Naive thymus-derived CD4-positive, alpha-beta T cell (primary cell): ENCODE data around the gene NUP153. TPM values are rescaled to one million over a fixed set of nuclear protein-coding genes. Genes with fewer than 3 reads are reported as not detected.

Experiments
- ATAC-seq: fragments of 150-1000 bp; cut with Tn5 transposase; 2 replicates; pipeline ENCODE4 v1.10.0; 2021; ENCODE audit warnings: mild to moderate bottlenecking, moderate library complexity
- CTCF ChIA-PET: fragments of 350-600 bp; sonication (Branson Sonifier 250); formaldehyde crosslinking; loops from one replicate; lab custom pipeline; 2021; ENCODE audit warnings: antibody characterized with exemption; lab: Charles Lee
- POLR2A ChIA-PET: fragments of 350-600 bp; sonication (Branson Sonifier 250); formaldehyde crosslinking; loops from one replicate; lab custom pipeline; 2021; ENCODE audit warnings: antibody characterized with exemption, inconsistent platforms; lab: Charles Lee
- DNase-seq, 9 donors: peaks; one replicate each; pipeline versions ENCODE4 v3.0.0 to v3.0.0-alpha.2; 2020 to 2022; ENCODE audit warnings: mixed read lengths in 1 of 9
- H3K27ac ChIP-seq: one replicate; pipeline ENCODE4 v1.7.0; 2013; ENCODE audit warnings: mild to moderate bottlenecking, low read depth, low read length, moderate library complexity
- H3K27me3 ChIP-seq, 2 donors: one replicate each; pipeline ENCODE4 v1.7.0; 2013; ENCODE audit warnings: low read length in 2 of 2, mild to moderate bottlenecking in 2 of 2, moderate library complexity in 2 of 2; ENCODE audit not compliant: control insufficient read depth in 2 of 2, insufficient read depth in 2 of 2
- H3K36me3 ChIP-seq, 3 experiments: 1 replicate in 2 of 3; 2 replicates in 1 of 3; pipeline ENCODE4 v1.7.0; 2013; ENCODE audit warnings: low read length in 3 of 3, mild to moderate bottlenecking in 3 of 3, moderate library complexity in 1 of 3; ENCODE audit not compliant: insufficient read depth in 3 of 3, control insufficient read depth in 2 of 3
- H3K4me1 ChIP-seq, 2 donors: one replicate each; pipeline ENCODE4 v1.7.0; 2013; ENCODE audit warnings: low read length in 2 of 2, mild to moderate bottlenecking in 2 of 2, moderate library complexity in 1 of 2; ENCODE audit not compliant: control insufficient read depth in 2 of 2, insufficient read depth in 2 of 2
- H3K4me3 ChIP-seq: 2 replicates; pipeline ENCODE4 v1.7.0; 2013; ENCODE audit warnings: mild to moderate bottlenecking, low read length
- H3K9me3 ChIP-seq, 3 experiments: 1 replicate in 2 of 3; 2 replicates in 1 of 3; pipeline ENCODE4 v1.7.0; 2013; ENCODE audit warnings: low read length in 3 of 3; ENCODE audit not compliant: control insufficient read depth in 2 of 3
- H3K27ac Mint-ChIP-seq, 9 donors: one replicate each; pipeline ENCODE4 v1.8.0; 2020 to 2022; ENCODE audit warnings: mixed read lengths in 9 of 9, mild to moderate bottlenecking in 8 of 9, moderate library complexity in 5 of 9, inconsistent platforms in 2 of 9
- H3K27me3 Mint-ChIP-seq, 5 donors: one replicate each; pipeline ENCODE4 v1.8.0; 2021 to 2022; ENCODE audit warnings: mixed read lengths in 5 of 5, mild to moderate bottlenecking in 1 of 5
- H3K36me3 Mint-ChIP-seq, 5 donors: one replicate each; pipeline ENCODE4 v1.8.0; 2020 to 2022; ENCODE audit warnings: mixed read lengths in 5 of 5, mild to moderate bottlenecking in 3 of 5, inconsistent platforms in 1 of 5
- H3K4me1 Mint-ChIP-seq, 7 donors: one replicate each; pipeline ENCODE4 v1.8.0; 2020 to 2022; ENCODE audit warnings: mixed read lengths in 7 of 7, mild to moderate bottlenecking in 3 of 7, inconsistent platforms in 1 of 7
- H3K4me3 Mint-ChIP-seq, 10 donors: one replicate each; pipeline ENCODE4 v1.8.0; 2020 to 2022; ENCODE audit warnings: mild to moderate bottlenecking in 10 of 10, mixed read lengths in 10 of 10, moderate library complexity in 6 of 10, inconsistent platforms in 2 of 10
- H3K9me3 Mint-ChIP-seq, 11 donors: one replicate each; pipeline ENCODE4 v1.8.0; 2020 to 2022; ENCODE audit warnings: mixed read lengths in 11 of 11, mild to moderate bottlenecking in 4 of 11, inconsistent platforms in 1 of 11, moderate library complexity in 1 of 11
- intact Hi-C, 2 donors: fragments of 100-400 bp; cut with micrococcal nuclease; formaldehyde crosslinking; loops; one replicate each; pipeline ENCODE4 v1.15.1; 2023
- polyA plus RNA-seq, 2 donors: library from polyadenylated mRNA; unstranded; fragments of 300-500 nt; fragmentation: Illumina TruSeq; gene quantifications; one replicate each; pipeline ENCODE4 v1.2.3, GENCODE V29; 2021
- total RNA-seq, 6 experiments: library from RNA in 5 of 6; stranded (reverse) in 5 of 6; gene quantifications; 1 replicate in 5 of 6; 2 replicates in 1 of 6; pipeline ENCODE4 v1.2.3 and lab custom pipeline; 2021 to 2026

Gene NUP153
- total and polyA plus RNA-seq, 7 experiments from 2014 or later = 2.5 to 90.9 (median 48.7) TPM

GRCh38 chr6:17656644-17657043 lies 50.1 kb downstream of the NUP153 start:
- POLR2A ChIA-PET = no interaction called here
- H3K27ac Mint-ChIP-seq = peak overlapping the region in 2 of 9 donors; percentile 37 to 59
- peaks cover 3 to 33% (median 12%) of the 10 kb centered on the region in 7 donors for H3K4me1 Mint-ChIP-seq
- no peaks in the 10 kb centered on the region for H3K27me3 Mint-ChIP-seq
- no peak overlapping the region for H3K4me3 ChIP-seq
- no peaks in the 10 kb centered on the region for H3K9me3 Mint-ChIP-seq
- CTCF ChIA-PET = no interaction called here
- H3K4me3 Mint-ChIP-seq = no peak overlapping the region
- intact Hi-C loops = loop anchor here in 1 of 2 donors (10.0 kb wide), 1 partner anchor 48 kb away; the partner anchor contains the start of gene NUP153
- ATAC-seq (no peak), DNase-seq (no peak)
- no peaks in the 10 kb centered on the region for H3K9me3 ChIP-seq
- no peaks in the 10 kb centered on the region for H3K27me3 ChIP-seq
- peaks cover 0 to 63% (median 6%) of the 10 kb centered on the region in 3 experiments for H3K36me3 ChIP-seq
- peaks cover 0 to 64% (median 35%) of the 10 kb centered on the region in 5 donors for H3K36me3 Mint-ChIP-seq
- H3K27ac ChIP-seq = no peak overlapping the region
- peaks cover 0 to 4% of the 10 kb centered on the region in 2 donors for H3K4me1 ChIP-seq

DNA sequence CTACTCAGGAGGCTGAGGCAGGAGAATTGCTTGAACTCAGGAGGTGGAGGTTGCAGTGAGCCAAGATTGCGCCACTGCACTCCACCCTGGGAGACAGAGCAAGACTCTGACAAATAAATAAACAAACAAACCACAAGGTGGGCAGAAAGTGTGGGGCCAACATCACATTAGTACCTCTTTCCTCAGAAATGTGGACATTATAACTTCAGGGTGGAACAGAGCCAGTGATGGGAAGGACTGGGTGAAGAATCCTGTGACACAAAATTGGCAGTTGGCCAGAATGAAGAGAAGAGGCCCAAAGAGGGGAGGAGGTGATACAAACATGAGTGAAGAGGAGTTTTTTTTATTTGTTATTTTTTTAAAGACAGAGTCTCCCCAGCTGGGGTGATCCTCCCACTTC lies 50.6 kb downstream of the NUP153 start:
- H3K27me3 Mint-ChIP-seq = no peaks in the 10 kb centered on the region
- DNase-seq (no peak), ATAC-seq (no peak)
- Histone ChIP-seq H3K4me3 (no peak overlapping the region), H3K27me3 (no peaks in the 10 kb centered on the region), H3K4me1 (peaks cover 0 to 4% of the 10 kb centered on the region in 2 donors), H3K36me3 (peaks cover 0 to 61% (median under 1%) of the 10 kb centered on the region in 3 experiments), H3K9me3 (no peaks in the 10 kb centered on the region), H3K27ac (no peak overlapping the region)
- H3K36me3 Mint-ChIP-seq = peaks cover 0 to 59% (median 31%) of the 10 kb centered on the region in 5 donors
- intact Hi-C loops = loop anchor here in 1 of 2 donors (10.0 kb wide), 1 partner anchor 49 kb away; the partner anchor contains the start of gene NUP153
- ChIA-PET POLR2A (no interaction called here), CTCF (no interaction called here)
- no peaks in the 10 kb centered on the region for H3K9me3 Mint-ChIP-seq
- H3K4me3 Mint-ChIP-seq = no peak overlapping the region
- peak overlapping the region in 3 of 9 donors; percentile 37 to 66 (median 62) for H3K27ac Mint-ChIP-seq
- H3K4me1 Mint-ChIP-seq = peaks cover 3 to 33% (median 12%) of the 10 kb centered on the region in 7 donors

GRCh38 chr6:17653198-17653882 lies 53.4 kb downstream of the NUP153 start:
- peak overlapping the region in 3 of 9 donors; percentile 31 to 40 (median 36) for H3K27ac Mint-ChIP-seq
- DNase-seq (no peak), ATAC-seq (no peak)
- intact Hi-C loops = loop anchor here in 1 of 2 donors (10.0 kb wide), 1 partner anchor 51 kb away; the partner anchor contains the start of gene NUP153
- Histone ChIP-seq H3K9me3 (no peaks in the 10 kb centered on the region), H3K4me3 (no peak overlapping the region), H3K4me1 (peaks cover 0 to 4% of the 10 kb centered on the region in 2 donors), H3K27me3 (no peaks in the 10 kb centered on the region), H3K36me3 (peaks cover 0 to 60% (median 0%) of the 10 kb centered on the region in 3 experiments), H3K27ac (no peak overlapping the region)
- H3K9me3 Mint-ChIP-seq = no peaks in the 10 kb centered on the region
- ChIA-PET CTCF (no interaction called here), POLR2A (no interaction called here)
- H3K36me3 Mint-ChIP-seq = peaks cover 0 to 57% (median 35%) of the 10 kb centered on the region in 5 donors
- no peak overlapping the region for H3K4me3 Mint-ChIP-seq
- no peaks in the 10 kb centered on the region for H3K27me3 Mint-ChIP-seq
- H3K4me1 Mint-ChIP-seq = peaks cover 8 to 38% (median 18%) of the 10 kb centered on the region in 7 donors

GRCh38 chr6:17650656-17651309 lies 55.9 kb downstream of the NUP153 start:
- no peak for DNase-seq
- Histone ChIP-seq H3K4me1 (no peaks in the 10 kb centered on the region), H3K4me3 (no peak overlapping the region), H3K27me3 (no peaks in the 10 kb centered on the region), H3K27ac (no peak overlapping the region), H3K36me3 (peaks cover 0 to 70% (median 11%) of the 10 kb centered on the region in 3 experiments), H3K9me3 (no peaks in the 10 kb centered on the region)
- ChIA-PET CTCF (no interaction called here), POLR2A (interaction anchor here (0.7 kb wide), 1 partner anchor 1314 kb away, joined by 3 read pairs; no protein-coding TSS in a partner anchor)
- peaks cover 1 to 26% (median 18%) of the 10 kb centered on the region in 7 donors for H3K4me1 Mint-ChIP-seq
- no peak for ATAC-seq
- peaks cover 7 to 55% (median 35%) of the 10 kb centered on the region in 5 donors for H3K36me3 Mint-ChIP-seq
- no peak overlapping the region for H3K4me3 Mint-ChIP-seq
- intact Hi-C loops = loop anchor here in 1 of 2 donors (10.0 kb wide), 1 partner anchor 54 kb away; the partner anchor contains the start of gene NUP153
- peak overlapping the region in 1 of 9 donors; percentile 74 for H3K27ac Mint-ChIP-seq
- no peaks in the 10 kb centered on the region for H3K9me3 Mint-ChIP-seq
- no peaks in the 10 kb centered on the region for H3K27me3 Mint-ChIP-seq

DNA sequence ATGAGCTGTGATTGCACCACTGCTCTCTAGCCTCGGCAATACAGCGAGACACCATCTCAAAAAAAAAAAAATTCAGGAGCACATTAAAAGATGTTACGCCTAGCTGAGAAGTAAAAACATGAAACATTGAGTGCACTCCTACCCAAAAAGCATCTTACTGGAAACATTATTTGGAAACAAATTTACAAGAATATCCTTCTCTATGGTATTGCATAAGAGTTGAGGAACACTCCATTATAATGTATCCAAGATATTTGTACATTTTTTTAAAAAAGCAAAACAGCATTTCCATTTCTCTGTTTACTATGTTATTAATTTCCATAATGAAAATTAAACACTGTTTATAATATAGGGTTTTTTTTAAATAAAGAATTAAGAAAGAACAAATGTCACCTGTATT lies 58.0 kb downstream of the NUP153 start:
- ChIA-PET CTCF (no interaction called here), POLR2A (no interaction called here)
- H3K9me3 Mint-ChIP-seq = no peaks in the 10 kb centered on the region
- intact Hi-C loops = no loop called here
- no peaks in the 10 kb centered on the region for H3K27me3 Mint-ChIP-seq
- Histone ChIP-seq H3K4me3 (no peak overlapping the region), H3K27ac (no peak overlapping the region), H3K4me1 (no peaks in the 10 kb centered on the region), H3K27me3 (no peaks in the 10 kb centered on the region), H3K36me3 (peaks cover 0 to 75% (median 11%) of the 10 kb centered on the region in 3 experiments), H3K9me3 (no peaks in the 10 kb centered on the region)
- ATAC-seq (no peak), DNase-seq (no peak)
- H3K4me3 Mint-ChIP-seq = no peak overlapping the region
- H3K27ac Mint-ChIP-seq = peak overlapping the region in 2 of 9 donors; percentile 2 to 4
- peaks cover 6 to 18% (median 16%) of the 10 kb centered on the region in 7 donors for H3K4me1 Mint-ChIP-seq
- peaks cover 13 to 56% (median 36%) of the 10 kb centered on the region in 5 donors for H3K36me3 Mint-ChIP-seq

- H3K36me3 ChIP-seq = peaks cover 4 to 61% (median 30%) of the 10 kb centered on the region in 3 experiments
- intact Hi-C loops = no loop called here
- no peak for ATAC-seq
- H3K36me3 Mint-ChIP-seq = peaks cover 10 to 80% (median 45%) of the 10 kb centered on the region in 5 donors
- no peaks in the 10 kb centered on the region for H3K4me1 ChIP-seq
- no peak overlapping the region for H3K27ac ChIP-seq
- CTCF ChIA-PET = no interaction called here
- H3K27ac Mint-ChIP-seq = peak overlapping the region in 3 of 9 donors; percentile 21 to 80 (median 57)
- no peaks in the 10 kb centered on the region for H3K9me3 ChIP-seq
- no peaks in the 10 kb centered on the region for H3K27me3 Mint-ChIP-seq
- no peak overlapping the region for H3K4me3 Mint-ChIP-seq
- H3K4me3 ChIP-seq = no peak overlapping the region
- peaks cover 0 to 2% (median 0%) of the 10 kb centered on the region in 11 donors for H3K9me3 Mint-ChIP-seq
- DNase-seq = no peak
- no peaks in the 10 kb centered on the region for H3K27me3 ChIP-seq
- peaks cover 10 to 33% (median 16%) of the 10 kb centered on the region in 7 donors for H3K4me1 Mint-ChIP-seq
- POLR2A ChIA-PET = no interaction called here
Measured at GRCh38 chr6:17640477-17640917, 66.2 kb downstream of the NUP153 start.
